GM18907 (cell line): ENCODE results near the gene FKRP.
A peak's percentile ranks its signal among the peaks of the same experiment; 100 is the strongest.

ENCODE experiments used
- ATAC-seq: cut with Tn5 transposase; IDR thresholded peaks from one replicate; pipeline ENCODE4 v1.9.1; 2021; ENCODE audit warnings: mild to moderate bottlenecking, moderate library complexity; ENCODE audit not compliant: unreplicated experiment

The FKRP gene

DNA sequence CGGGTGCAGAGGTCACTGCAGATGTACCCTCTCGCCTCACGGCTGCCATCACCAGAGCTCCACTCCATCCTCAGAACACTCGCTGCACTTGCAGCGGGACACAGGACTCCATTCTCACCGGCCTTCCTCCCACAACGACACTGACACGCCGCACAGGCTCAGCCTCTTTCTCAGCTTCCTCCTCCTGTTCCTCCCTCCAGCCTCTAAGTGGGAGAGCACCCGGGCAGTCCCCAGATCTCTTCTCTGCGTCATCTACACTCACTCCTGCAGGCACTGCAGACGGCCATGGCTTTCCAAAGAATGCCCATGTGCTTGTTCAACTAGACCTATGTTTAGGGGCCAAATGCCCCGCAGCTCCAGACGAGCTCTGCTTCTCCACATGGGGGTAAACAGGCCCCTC is 14.3 kb upstream of the FKRP start:
- no peak for ATAC-seq

DNA sequence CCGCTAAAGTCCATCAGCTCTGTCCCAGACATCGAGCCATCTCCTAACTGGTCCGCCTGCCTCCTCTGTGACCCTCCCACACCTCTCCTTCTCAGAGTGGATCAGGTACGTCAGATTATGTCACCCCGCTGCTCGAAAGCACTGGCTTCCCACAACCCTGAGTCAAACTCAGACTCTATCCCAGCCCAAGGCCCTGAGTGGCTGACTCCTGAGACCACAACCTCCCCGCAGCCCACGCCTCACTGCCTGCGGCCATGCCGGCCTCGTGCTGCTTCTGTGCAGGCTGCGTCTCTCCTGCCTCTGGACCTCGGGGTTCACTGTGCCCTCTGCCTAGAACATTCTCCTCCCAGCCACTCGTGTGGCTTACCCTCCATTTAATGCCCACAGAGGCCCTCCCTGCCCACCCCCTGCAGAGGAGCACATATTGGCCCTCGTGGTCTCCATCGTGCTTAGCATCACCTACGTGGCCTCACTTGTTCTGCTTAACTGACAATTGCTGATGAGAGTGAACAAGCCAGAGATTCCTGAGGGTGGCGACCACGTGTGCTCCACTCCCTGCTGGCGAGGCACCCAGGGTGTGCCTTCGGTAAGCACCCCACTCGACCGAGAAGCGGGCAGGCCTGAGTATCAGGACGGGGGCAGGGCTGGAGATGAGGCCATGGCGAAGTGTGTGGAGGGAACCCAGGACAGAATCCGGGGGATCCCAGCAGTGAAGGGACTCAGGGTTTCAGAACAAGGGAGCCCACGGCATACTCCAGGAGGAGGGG is 13.5 kb upstream of the FKRP start:
- no peak for ATAC-seq

DNA sequence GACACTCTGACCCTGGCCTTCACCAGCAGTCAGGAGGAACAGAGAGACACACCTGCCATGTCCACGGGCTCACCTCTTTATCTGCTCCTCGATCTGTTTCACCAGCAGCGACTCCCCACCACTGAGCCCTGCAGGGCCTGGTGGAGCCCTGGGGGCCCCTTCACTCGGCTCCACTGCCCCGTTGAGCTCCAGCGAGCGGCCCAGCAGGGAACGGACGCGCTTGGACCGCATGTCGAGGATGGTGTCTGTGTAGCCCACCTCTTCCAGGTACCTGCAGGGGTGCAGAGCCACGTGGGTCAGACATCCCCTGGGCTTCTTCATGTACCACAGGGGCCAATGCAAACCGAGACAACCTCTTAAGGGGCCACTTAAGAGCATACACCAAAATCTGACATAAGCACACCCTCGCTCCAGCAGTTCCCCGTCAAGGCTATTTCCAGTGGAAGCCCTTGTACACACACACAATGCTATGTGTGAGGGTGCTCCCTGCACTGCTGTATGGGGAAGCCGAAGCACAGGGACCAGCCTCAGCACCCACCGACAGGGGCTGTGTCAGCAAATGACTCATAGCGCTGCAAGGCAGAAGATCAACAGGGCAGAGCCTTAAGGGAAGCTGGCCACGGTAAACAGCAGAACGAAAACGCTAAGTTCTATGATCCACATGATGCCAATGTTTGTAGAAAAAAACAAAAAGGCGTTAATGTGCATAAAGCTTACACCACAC is 12.7 kb upstream of the FKRP start:
- no peak for ATAC-seq

DNA sequence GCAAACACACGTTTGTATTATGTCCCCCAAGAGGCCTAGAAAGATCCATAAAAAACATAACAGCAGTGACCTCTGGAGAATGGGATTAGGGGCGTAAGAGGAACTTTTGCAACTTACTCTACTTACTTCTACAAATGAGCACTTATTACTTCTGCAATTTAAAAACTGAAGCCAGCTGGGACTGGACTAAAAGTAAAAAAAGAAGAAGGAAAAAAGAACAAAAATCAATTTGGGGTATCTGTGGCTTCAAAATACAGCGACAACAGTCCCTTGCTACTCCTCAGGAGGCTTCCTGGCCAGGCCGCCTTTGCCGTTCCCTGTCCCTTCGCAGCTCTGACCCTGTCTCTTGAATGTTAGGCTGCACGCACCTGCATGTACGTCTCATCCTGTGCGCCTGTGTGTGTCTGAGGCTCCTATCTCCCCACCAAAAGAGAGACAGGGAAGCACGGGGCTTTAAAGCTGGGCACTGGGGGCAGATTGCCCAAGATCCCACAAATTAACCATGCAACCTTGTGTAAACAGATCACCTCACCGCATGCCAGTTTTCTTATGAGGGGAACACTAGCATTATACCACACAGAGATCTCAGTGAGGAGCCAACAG is 12.1 kb upstream of the FKRP start:
- no peak for ATAC-seq

DNA sequence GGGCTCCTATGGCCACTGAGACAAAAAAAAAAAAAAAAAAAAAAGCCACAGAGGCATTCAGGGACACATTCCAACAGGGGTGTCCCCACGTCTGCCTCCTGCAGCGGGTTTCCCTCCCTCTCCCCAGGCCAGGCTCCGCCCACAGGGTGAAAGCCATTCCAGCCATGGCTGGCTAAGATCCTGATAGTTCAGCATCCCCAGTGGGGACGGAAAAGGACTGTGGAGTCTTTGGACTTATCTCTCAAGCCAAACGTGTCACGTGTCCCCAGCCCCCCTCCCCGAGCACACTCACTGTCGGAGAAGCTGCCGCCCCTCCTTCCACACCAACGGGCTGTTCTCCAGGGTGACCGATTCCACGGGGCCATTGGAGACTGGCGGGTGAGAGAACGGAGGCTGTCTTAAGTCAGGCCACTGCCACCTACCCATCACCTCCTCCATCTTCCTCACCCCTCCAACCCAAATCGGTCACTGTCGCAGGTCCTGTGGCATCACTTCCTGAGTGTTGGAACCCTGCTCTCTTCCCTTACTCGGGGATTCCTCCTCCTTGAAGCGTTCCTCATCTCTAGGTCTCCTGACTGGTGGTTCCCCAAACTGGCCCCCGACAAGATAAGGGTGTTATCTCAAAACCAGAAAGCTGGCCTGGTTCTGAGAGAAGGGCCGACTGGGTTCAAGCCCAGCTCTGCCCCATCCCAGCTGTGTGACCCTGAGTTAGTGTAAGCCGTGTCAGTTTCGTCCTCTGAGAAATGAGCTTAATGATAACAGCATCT is 9.1 kb upstream of the FKRP start:
- ATAC-seq, result no peak

DNA sequence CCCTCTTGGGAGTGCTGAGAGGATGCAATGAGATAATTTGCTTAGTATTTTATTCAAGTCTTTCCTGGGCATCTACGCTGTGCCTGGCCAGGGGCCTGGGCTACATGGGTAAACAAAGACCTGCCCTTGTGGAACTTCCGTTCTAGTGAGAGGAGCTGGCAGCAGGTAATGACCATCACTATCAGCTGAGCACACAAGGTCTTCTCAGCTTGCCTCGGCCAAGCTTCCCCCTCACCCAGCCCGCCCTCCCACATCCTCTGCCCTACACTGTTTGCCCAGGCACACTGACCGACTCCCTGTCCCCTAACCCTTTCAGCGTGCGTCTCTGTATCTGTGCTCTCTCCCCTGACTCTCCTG is 8.6 kb upstream of the FKRP start:
- ATAC-seq, result no peak

DNA sequence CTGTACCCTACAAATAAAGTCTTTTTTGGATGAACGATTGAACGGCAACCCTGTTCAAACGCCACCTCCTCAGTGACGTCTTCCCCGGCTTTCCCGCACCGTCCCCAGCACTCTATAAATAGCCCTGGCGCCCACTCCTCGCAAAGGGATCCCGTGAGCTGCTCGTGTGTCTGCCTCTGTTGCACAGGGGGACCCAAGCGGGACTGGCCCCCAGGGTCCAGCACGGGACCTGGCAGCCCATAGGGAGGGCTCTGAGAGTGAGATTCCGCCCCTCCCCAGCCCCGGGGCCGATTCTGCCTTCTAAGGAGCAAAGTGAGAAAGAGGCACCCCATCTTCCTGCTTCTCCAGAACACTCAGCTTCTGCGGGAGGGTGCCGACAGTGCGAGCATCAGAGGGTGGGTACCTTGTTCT is 8.1 kb upstream of the FKRP start:
- ATAC-seq, result no peak

DNA sequence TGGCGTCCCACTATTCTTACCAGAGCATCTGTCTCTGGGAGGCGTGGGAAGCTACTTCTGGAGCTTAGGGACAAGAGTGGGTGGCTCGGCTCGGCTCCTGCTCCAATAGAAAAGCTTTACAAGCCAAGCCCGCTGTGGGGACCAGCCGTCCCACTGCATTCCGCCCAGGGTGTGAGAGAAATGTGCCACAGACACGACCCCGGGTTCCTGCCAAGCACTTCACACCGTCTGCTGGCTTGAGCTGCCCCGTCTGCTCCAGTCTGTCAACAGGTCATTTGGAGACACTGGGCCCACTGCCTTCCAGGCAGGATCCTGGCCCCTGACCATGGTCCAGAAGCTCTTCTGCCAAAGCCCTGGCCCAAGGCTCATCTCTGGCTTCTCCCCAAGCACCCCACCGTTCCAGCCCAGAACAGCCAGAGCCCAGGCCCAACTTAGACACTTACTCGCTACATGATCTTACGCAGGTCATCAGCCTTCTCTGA is 6.5 kb upstream of the FKRP start:
- ATAC-seq, result no peak

DNA sequence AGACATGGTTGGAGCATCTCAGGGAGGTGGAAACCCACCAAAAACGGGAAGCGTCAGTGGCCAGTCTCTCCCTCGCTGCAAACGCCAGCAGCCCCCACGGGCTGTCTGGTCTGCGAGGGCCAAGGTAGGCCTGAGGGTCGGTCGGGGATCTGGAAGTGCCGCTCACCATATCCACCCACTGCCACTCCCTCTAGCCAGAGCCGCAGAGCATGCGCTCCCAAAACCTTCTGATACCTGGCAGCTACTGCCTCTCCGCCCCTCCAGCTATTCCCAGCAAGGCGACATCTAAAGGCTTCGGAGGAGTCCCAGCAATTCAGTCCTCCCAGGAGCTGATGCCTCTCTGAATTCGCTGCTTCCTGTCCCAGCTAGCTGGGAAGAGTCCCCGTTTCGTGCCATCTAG is 4.4 kb upstream of the FKRP start:
- ATAC-seq, result no peak

DNA sequence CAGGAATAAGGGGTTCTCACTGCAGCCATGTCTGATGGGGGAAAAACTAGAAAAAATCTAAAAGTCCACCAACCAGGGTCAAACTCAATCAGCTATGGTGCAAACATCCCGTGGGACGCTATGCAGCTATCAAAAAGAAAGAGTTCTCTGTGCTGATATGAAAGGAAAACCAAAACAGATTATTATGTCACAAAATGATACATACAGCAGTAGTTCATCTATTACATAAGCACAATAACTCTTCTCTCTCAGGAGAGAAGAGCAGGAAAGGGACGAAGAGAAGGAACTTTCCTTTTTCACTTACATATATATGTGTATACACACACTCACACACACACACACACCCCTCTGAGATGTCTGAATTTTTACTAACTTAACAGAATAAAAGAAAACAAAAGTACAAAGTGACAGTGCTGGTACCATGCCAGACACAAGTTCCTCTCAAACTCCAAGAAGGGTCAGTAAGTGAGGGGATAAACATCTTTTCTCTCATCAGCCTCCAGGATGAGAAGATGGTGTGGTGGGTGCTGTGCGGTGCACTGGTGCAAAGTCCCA is 2.9 kb upstream of the FKRP start:
- no peak for ATAC-seq

DNA sequence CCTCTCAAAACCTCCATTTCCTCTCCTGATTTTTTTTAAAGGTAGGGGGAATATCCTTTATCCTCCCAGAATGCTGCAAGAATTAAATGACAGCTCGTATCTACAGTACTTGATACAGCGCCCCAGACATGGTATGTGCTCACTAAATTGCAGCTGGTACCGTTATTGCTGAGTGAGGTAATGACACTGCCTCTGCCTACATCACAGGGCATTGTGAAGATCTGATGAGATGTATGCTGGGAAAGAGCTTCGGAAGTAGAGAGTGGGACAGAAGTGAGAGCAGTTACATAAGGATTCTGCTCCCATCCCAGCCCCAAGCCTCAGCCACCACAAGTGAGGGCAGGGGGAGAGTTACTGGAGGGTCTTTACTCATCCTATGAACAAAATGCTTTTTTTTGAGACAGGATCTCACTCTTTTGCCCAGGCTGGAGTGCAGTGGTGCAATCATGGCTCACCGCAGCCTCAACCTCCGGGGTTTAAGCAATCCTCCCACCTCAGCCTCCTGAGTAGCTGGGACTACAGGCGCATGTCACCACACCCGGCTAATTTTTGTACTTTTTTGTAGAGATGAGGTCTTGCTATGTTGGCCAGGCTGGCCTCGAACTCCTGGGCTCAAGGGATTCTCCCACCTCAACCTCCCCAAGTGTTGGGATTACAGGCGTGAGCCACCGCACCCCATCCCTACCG is 1.7 kb upstream of the FKRP start:
- no peak for ATAC-seq

DNA sequence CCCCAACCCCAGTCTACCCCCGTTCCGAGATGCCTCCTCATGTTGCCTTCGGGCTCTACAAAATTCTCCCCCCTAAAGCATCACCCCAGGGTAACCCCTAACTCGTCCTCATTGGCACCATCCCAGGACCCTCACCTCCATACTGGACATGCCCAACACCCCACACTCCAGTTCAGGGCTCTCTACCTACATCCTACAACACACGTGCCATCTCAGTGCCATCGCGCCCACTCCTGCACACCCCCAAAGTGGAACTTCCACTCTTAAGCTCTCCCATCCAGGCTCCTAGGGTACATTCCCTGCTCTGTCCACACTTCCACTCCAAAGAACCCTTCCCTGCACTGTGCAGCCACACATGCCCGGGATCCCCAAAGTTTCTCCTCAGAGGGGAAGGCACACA is 827 bp upstream of the FKRP start:
- no peak for ATAC-seq

DNA sequence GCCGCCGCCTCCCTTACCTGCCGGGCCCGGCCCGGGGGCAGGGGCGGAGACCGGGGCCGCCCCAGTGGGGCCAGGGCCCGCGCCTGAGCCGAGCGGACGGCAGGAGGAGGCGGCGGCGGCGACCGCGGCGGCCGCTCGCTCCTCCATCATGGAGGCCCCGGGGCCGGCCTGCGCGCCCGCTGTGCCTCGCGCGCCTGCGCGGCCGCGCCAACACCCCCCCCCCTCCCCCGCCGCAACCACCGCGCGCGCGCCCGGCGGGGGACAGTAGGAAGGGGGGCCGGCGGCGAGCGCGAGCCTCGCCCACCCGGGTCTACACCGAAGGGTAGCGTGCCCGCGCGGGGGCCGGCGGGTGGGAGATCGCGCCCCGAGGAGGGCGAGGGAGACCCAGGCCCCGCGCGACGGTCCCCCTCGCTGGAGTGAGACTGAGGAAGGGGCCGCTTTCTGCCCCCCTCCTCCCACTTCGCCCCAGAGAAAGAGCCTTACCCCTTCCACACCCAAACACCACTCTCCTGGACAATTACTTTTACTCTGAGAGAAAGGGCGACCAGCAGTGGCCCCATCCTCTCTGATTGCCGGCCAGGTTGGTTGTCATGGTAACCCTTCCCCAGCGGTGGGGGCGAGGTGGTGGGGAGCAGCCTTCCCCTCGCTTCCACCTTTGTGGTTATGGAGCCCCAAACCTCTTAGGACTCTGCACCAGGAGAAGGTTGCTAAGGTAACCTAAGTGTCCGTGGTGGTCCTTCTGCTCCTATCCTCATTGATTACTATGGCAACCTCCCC is 612 bp downstream of the FKRP start, which contains the start of gene STRN4:
Gene STRN4 (minus strand): TSS at position 170 of the 777 bp plus-strand sequence. CDS start 20 bp downstream, at position 150.
- peak; percentile 35 for ATAC-seq

DNA sequence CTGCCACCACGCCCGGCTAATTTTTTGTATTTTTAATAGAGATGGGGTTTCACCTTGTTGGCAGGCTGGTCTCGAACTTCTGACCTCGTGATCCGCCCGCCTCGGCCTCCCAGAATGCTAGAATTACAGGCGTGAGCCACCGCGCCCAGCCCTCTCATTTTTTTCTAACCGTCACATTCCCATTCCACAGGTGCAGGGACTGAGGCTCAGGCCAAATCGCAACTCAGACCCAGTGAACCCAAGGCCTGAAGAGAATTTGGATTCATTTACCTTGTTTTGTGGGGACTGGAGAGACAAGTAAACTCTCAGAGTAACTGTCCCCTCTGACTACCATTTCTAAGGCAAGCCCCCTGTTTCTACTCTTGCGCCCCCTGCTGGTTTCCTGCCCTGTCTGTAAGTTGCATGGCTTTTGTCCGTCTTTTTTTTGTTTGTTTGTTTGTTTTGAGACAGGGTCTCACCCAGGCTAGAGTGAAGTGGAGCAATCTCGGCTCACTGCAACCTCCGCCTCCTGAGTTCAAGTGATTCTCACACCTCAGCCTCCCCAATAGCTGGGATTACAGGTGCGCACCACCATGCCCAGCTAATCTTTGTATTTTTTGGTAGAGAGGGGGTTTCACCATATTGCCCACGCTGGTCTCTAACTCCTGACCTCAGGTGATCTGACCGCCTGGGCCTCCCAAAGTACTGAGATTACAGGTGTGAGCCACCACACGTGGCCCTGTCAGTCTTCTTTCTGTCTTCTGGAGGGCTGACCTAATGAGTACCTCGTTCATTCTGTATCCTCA is 2.7 kb downstream of the FKRP start:
- ATAC-seq, result no peak

DNA sequence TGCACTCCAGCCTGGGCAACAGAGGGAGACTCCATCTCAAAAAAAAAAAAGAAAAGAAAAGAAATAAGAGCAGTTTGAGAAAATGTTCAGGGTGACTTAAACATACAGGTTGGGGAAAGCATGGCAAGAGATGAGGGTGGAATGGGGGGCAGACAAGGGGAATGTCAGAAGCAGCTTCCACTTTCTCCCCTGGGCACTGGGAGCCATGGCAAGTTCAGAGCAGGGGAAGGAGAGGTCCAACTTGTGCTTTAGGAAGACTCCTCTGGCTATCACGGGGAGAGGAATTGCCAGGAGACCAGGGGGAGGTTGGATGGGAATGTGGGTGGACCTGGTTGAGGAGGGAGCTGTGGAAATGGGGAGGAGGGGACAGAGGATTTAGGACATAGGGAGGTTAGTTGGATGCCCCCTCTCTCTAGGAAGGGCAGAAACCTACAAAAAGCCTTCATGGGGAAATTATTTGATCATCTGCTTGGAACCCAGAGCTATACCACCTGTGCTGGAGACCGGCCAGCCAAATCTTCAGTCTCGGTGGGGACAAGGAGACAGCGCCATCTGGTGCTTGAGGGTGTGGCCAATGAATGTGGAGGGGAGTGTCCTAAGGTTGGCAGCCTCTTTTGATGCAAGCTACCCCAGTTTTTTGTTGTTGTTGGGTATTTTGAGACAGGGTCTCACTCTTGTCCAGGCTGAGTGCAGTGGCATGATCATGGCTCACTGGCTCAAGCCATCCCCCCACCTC is 7.7 kb downstream of the FKRP start:
- ATAC-seq, result no peak

DNA sequence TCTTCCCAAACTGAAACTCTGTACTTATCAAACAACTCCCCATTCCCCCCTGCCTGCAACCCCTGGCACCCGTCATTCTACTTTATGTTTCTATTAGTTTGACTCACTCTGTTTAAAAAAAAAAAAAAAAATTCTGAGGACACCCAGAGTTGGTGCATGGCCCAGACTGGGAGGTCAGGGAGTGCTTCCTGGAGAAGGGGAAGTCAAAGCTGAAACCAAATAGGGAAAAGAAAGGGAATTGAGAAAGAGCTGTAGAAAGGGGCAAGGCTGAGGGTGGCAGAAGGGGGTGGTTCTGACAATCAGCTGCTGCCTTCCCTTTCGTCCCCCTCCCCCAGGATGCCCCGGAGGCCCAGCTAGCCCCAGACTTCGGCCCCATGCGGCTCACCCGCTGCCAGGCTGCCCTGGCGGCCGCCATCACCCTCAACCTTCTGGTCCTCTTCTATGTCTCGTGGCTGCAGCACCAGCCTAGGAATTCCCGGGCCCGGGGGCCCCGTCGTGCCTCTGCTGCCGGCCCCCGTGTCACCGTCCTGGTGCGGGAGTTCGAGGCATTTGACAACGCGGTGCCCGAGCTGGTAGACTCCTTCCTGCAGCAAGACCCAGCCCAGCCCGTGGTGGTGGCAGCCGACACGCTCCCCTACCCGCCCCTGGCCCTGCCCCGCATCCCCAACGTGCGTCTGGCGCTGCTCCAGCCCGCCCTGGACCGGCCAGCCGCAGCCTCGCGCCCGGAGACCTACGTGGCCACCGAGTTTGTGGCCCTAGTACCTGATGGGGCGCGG is 9.4 kb downstream of the FKRP start:
- ATAC-seq, result no peak

DNA sequence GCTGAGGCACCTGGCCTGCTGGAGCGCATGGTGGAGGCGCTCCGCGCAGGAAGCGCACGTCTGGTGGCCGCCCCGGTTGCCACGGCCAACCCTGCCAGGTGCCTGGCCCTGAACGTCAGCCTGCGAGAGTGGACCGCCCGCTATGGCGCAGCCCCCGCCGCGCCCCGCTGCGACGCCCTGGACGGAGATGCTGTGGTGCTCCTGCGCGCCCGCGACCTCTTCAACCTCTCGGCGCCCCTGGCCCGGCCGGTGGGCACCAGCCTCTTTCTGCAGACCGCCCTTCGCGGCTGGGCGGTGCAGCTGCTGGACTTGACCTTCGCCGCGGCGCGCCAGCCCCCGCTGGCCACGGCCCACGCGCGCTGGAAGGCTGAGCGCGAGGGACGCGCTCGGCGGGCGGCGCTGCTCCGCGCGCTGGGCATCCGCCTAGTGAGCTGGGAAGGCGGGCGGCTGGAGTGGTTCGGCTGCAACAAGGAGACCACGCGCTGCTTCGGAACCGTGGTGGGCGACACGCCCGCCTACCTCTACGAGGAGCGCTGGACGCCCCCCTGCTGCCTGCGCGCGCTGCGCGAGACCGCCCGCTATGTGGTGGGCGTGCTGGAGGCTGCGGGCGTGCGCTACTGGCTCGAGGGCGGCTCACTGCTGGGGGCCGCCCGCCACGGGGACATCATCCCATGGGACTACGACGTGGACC is 10.1 kb downstream of the FKRP start:
- ATAC-seq, result no peak
